PC-3 (cell line): ENCODE results near the gene PEX16. TPM values are rescaled to one million over a fixed set of nuclear protein-coding genes. Genes with fewer than 3 reads are reported as not detected.

Experiments used
- ATAC-seq: fragments of 200-7000 bp; cut with Tn5 transposase; 2 replicates; pipeline ENCODE4 v1.9.1; 2020; ENCODE audit warnings: mild to moderate bottlenecking, moderate library complexity
- BruUV-seq: library from RNA; stranded (reverse); fragments of 400-500 nt; replicated peaks from 2 replicates; lab custom pipeline; 2021; lab: Mats Ljungman, UMichigan
- CTCF ChIA-PET: fragments of 300-600 bp; sonication (Branson Sonifier 250); formaldehyde crosslinking; loops from one replicate; lab custom pipeline; 2022; ENCODE audit warnings: antibody characterized with exemption; lab: Charles Lee
- POLR2A ChIA-PET: fragments of 300-600 bp; sonication (Branson Sonifier 250); formaldehyde crosslinking; loops from one replicate; lab custom pipeline; 2022; ENCODE audit warnings: antibody characterized with exemption; ENCODE audit not compliant: unreplicated experiment; lab: Charles Lee
- DNase-seq: peaks from one replicate; pipeline ENCODE4 v3.0.0-alpha.2; 2015
- H2AFZ ChIP-seq: fragments of 300-600 bp; sonication (generic); 2 replicates; pipeline ENCODE4 v1.6.0; 2016; ENCODE audit warnings: antibody characterized with exemption, low read length
- H3F3A ChIP-seq: fragments of 300-600 bp; sonication (generic); one replicate; pipeline ENCODE4 v1.6.0; 2017; ENCODE audit warnings: antibody characterized with exemption, low read length, control low read depth, mild to moderate bottlenecking; ENCODE audit not compliant: unreplicated experiment
- H3K27ac ChIP-seq: fragments of 300-600 bp; sonication (generic); 2 replicates; pipeline ENCODE4 v1.5.1; 2016; ENCODE audit warnings: mild to moderate bottlenecking, low read length
- H3K27me3 ChIP-seq: fragments of 300-600 bp; sonication (generic); 2 replicates; pipeline ENCODE4 v1.6.1; 2016; ENCODE audit warnings: low read length, mixed read lengths
- H3K36me3 ChIP-seq: fragments of 300-600 bp; sonication (generic); 2 replicates; pipeline ENCODE4 v1.6.1; 2016; ENCODE audit warnings: low read depth, mixed run types, low read length, mixed read lengths
- H3K4me1 ChIP-seq: fragments of 300-600 bp; sonication (generic); 2 replicates; pipeline ENCODE4 v1.5.1; 2016; ENCODE audit warnings: low read length; ENCODE audit not compliant: insufficient read depth
- H3K4me2 ChIP-seq: fragments of 300-600 bp; sonication (generic); 2 replicates; pipeline ENCODE4 v1.6.0; 2016; ENCODE audit warnings: low read length
- H3K4me3 ChIP-seq: fragments of 300-600 bp; sonication (generic); 2 replicates; pipeline ENCODE4 v1.5.1; 2016; ENCODE audit warnings: mild to moderate bottlenecking, low read length, mixed read lengths
- H3K79me2 ChIP-seq: fragments of 300-600 bp; sonication (generic); 2 replicates; pipeline ENCODE4 v1.6.1; 2017; ENCODE audit warnings: low read length, mixed read lengths
- H3K9ac ChIP-seq: fragments of 300-600 bp; sonication (generic); 2 replicates; pipeline ENCODE4 v1.6.0; 2016; ENCODE audit warnings: mild to moderate bottlenecking, low read length
- H3K9me2 ChIP-seq: fragments of 300-600 bp; sonication (generic); replicated peaks from 2 replicates; pipeline ENCODE4 v1.6.1; 2016; ENCODE audit warnings: mixed run types, low read length, mixed read lengths
- H3K9me3 ChIP-seq: fragments of 300-600 bp; sonication (generic); 2 replicates; pipeline ENCODE4 v1.6.1; 2016; ENCODE audit warnings: low read length, mixed read lengths
- H4K20me1 ChIP-seq: fragments of 300-600 bp; sonication (generic); 2 replicates; pipeline ENCODE4 v1.6.1; 2016; ENCODE audit warnings: low read length, mixed read lengths
- CTCF ChIP-seq: fragments of 300-600 bp; sonication (generic); conservative IDR thresholded peaks from 2 replicates; pipeline ENCODE4 v1.5.1; 2017; ENCODE audit warnings: antibody characterized with exemption, low read depth, mild to moderate bottlenecking, low read length
- EZH2 ChIP-seq: fragments of 300-600 bp; sonication (generic); IDR thresholded peaks from one replicate; pipeline ENCODE4 v1.6.1; 2017; ENCODE audit warnings: antibody characterized with exemption, mild to moderate bottlenecking, low read length; ENCODE audit not compliant: unreplicated experiment
- EZH2phosphoT487 ChIP-seq: fragments of 300-600 bp; sonication (generic); IDR thresholded peaks from 2 replicates; pipeline ENCODE4 v1.6.1; 2018; ENCODE audit warnings: mild to moderate bottlenecking, antibody characterized with exemption, low read length, borderline replicate concordance
- intact Hi-C: fragments of 100-400 bp; cut with micrococcal nuclease; formaldehyde crosslinking; loops from 2 replicates; pipeline ENCODE4 v1.9.0; 2023
- total RNA-seq: library from RNA; depleted of rRNA; stranded (reverse); fragments of >200 nt; gene quantifications from 2 replicates; pipeline ENCODE4 v1.2.3, GENCODE V29; 2014

The PEX16 gene
- total RNA-seq, 1 experiment from 2014 or later: 56.7 TPM

- H3K27ac ChIP-seq: no peak overlapping the region
- H2AFZ ChIP-seq: no peak overlapping the region
- no peak overlapping the region for H3K9ac ChIP-seq
- no peaks in the 10 kb centered on the region for H3K36me3 ChIP-seq
- TF ChIP-seq EZH2phosphoT487: no peak
- TF ChIP-seq CTCF: no peak
- no peak for TF ChIP-seq EZH2
- no peak for ATAC-seq
- no peaks in the 10 kb centered on the region for H3K9me2 ChIP-seq
- DNase-seq: no peak
- intact Hi-C loops: no loop called here
- H3K79me2 ChIP-seq: no peaks in the 10 kb centered on the region
- ChIA-PET CTCF (no interaction called here), POLR2A (no interaction called here)
- H3K27me3 ChIP-seq: no peaks in the 10 kb centered on the region
- H4K20me1 ChIP-seq: no peaks in the 10 kb centered on the region
- H3K9me3 ChIP-seq: no peaks in the 10 kb centered on the region
- H3K4me1 ChIP-seq: peaks cover 7% of the 10 kb centered on the region; the same call in 1 of the 2 replicates
- H3F3A ChIP-seq: no peaks in the 10 kb centered on the region
- no TSS peak for BruUV-seq
- H3K4me3 ChIP-seq: no peak overlapping the region
- no peak overlapping the region for H3K4me2 ChIP-seq
These were observed 11.0 kb upstream of the PEX16 start for GRCh38 chr11:45928535-45929215.

GRCh38 chr11:45927684-45928413 lies 10.2 kb upstream of the PEX16 start:
- Histone ChIP-seq H3F3A (no peaks in the 10 kb centered on the region), H3K27ac (no peak overlapping the region), H3K9me3 (no peaks in the 10 kb centered on the region), H2AFZ (no peak overlapping the region), H3K4me3 (no peak overlapping the region), H3K9me2 (no peaks in the 10 kb centered on the region), H3K27me3 (no peaks in the 10 kb centered on the region), H4K20me1 (no peaks in the 10 kb centered on the region), H3K79me2 (peaks cover 5% of the 10 kb centered on the region; the same call in 1 of the 2 replicates), H3K4me1 (peaks cover 7% of the 10 kb centered on the region; the same call in 1 of the 2 replicates), H3K4me2 (no peak overlapping the region), H3K36me3 (no peaks in the 10 kb centered on the region), H3K9ac (no peak overlapping the region)
- ChIA-PET CTCF (no interaction called here), POLR2A (no interaction called here)
- ATAC-seq (no peak), DNase-seq (no peak)
- BruUV-seq: no TSS peak
- TF ChIP-seq EZH2: no peak
- no peak for TF ChIP-seq CTCF
- TF ChIP-seq EZH2phosphoT487: no peak
- intact Hi-C loops: no loop called here

DNA sequence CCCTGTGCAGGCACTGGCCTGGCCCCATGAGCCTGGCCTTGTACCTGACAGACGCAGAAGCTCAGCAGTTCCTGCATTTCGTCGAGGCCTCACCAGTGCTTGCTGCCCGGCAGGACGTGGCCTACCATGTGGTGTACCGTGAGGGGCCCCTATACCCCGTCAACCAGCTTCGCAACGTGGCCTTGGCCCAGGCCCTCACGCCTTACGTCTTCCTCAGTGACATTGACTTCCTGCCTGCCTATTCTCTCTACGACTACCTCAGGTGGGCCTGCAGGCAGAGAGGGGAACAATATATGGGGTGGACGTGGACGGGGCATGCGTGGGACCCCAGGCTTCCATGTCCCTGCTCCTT lies 9.6 kb upstream of the PEX16 start:
- TF ChIP-seq EZH2phosphoT487: no peak
- H3K36me3 ChIP-seq: no peaks in the 10 kb centered on the region
- H3F3A ChIP-seq: no peaks in the 10 kb centered on the region
- ChIA-PET POLR2A (no interaction called here), CTCF (no interaction called here)
- ATAC-seq (no peak), DNase-seq (no peak)
- no peaks in the 10 kb centered on the region for H4K20me1 ChIP-seq
- no TSS peak for BruUV-seq
- no peak overlapping the region for H3K9ac ChIP-seq
- no peaks in the 10 kb centered on the region for H3K27me3 ChIP-seq
- H3K27ac ChIP-seq: no peak overlapping the region
- H3K79me2 ChIP-seq: peaks cover 5% of the 10 kb centered on the region; the same call in 1 of the 2 replicates
- no peak overlapping the region for H3K4me2 ChIP-seq
- H3K4me1 ChIP-seq: peaks cover 7% of the 10 kb centered on the region; the same call in 1 of the 2 replicates
- no peaks in the 10 kb centered on the region for H3K9me2 ChIP-seq
- no peaks in the 10 kb centered on the region for H3K9me3 ChIP-seq
- intact Hi-C loops: no loop called here
- no peak overlapping the region for H2AFZ ChIP-seq
- H3K4me3 ChIP-seq: no peak overlapping the region
